Hematopoietic multipotent progenitor cell (in vitro differentiated cells): ENCODE results near the gene TPD52L1. TPM values are rescaled to one million over a fixed set of nuclear protein-coding genes. Genes with fewer than 3 reads are reported as not detected.

ENCODE experiments used
- DNase-seq, 3 donors: peaks; one replicate each; pipeline ENCODE4 v3.0.0-alpha.2; 2011 to 2015; ENCODE audit warnings: low read depth in 2 of 3, low spot score in 2 of 3
- total RNA-seq: library from RNA; depleted of rRNA; stranded (reverse); fragments of >200 nt; gene quantifications from one replicate; pipeline ENCODE4 v1.2.3, GENCODE V29; 2012

Gene TPD52L1
- total RNA-seq, 1 donor, result 1.1 TPM

GRCh38 chr6:125205931-125206330 is 52.4 kb downstream of the TPD52L1 start:
- no peak for DNase-seq

GRCh38 chr6:125206389-125206788 is 52.8 kb downstream of the TPD52L1 start:
- DNase-seq, result no peak

- DNase-seq, result no peak
Measured at GRCh38 chr6:125207956-125208355, 54.4 kb downstream of the TPD52L1 start.

DNA sequence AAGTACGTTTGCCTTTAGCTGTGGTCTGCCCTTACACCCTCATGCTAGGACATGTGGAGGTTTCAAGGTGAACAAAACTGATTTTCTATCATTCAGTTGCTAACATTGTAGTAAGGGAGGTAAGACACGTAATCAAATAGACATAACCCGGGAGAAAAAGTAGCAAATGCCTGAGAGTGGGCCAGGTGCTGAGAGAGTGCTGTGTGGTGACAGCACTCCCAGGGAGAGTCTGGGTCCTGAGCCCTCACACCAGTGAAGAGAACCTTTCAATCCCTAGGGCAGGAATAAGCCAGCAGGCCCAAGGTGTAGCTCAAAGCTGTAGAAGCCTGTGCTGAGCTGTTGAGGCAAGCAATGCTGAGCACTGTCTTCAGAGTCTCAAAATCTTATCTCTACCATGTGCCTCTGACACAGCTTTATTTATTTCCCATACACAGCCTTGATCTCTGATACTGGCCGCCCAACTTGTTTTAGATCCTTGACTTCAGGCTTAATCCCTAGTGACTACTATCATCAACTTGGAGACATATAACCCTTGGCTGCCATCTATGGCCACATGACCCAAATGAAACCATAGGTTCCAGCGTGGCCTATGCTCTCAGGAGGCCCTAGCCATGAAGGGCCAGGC is 55.2 kb downstream of the TPD52L1 start:
- DNase-seq, result no peak

DNA sequence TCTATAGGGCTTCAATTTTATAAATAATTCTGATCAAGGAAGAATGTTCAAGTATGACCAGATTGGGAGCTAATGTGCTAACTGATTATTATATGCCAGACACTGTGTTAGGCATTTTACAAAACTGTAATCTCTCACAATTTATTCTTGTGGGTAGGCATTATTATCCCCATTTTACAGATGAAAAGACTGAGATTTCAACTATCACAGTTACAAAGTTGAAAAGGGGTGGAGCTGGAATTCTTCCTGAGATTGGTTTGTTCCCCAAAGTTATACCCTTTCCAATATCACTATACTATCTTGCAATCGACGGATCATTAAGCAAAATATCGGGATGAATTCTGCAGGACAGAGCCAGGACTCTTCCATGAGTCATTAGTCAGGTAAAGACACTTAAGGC is 57.1 kb downstream of the TPD52L1 start:
- DNase-seq, result no peak

- DNase-seq, result no peak
Measured at GRCh38 chr6:125211352-125211751, 57.8 kb downstream of the TPD52L1 start.

DNA sequence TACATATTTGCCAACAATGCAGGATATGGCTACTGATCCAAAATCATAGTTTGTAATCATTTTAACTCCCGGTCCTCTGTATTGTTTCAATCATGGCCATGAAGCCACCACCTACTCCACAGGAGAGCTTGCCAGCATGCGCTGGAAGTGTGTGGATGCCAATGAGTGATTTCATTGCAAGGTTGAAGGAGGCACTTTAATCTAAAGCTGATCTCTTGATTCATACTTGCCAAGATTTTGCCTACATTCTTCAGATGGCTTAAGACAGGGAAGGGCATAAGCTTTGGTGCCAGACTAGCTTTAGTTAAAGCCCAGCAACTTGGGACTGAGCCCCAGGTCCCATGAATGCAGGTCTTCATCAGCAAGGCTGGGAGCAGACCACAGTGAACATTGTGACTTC is 58.8 kb downstream of the TPD52L1 start:
- DNase-seq, result no peak

- DNase-seq, result no peak
Measured at GRCh38 chr6:125213939-125214338, 60.4 kb downstream of the TPD52L1 start.

- DNase-seq, result no peak
Measured at GRCh38 chr6:125215252-125215819, 61.8 kb downstream of the TPD52L1 start.

- DNase-seq, result no peak
Measured at GRCh38 chr6:125216015-125216414, 62.4 kb downstream of the TPD52L1 start.

- DNase-seq, result no peak
Measured at GRCh38 chr6:125217369-125217768, 63.8 kb downstream of the TPD52L1 start.

DNA sequence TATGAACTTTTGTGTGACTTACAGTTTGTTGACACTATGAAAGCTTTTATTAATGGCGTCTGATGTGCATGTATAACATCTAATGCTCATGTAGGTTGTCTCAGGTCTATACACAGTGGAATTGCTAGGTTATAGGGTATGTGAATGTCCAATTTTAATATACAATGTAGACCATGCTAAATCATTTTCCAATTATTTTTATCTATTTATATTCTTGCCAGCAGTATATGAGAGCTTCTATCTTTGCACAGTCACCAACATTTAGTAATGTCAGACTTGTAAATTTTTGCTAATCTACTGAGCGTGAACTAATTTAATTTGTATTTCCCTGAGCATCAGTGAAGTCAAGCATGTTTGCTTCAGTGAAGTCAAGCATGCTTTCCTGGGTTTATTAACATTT is 64.4 kb downstream of the TPD52L1 start:
- DNase-seq, result no peak

DNA sequence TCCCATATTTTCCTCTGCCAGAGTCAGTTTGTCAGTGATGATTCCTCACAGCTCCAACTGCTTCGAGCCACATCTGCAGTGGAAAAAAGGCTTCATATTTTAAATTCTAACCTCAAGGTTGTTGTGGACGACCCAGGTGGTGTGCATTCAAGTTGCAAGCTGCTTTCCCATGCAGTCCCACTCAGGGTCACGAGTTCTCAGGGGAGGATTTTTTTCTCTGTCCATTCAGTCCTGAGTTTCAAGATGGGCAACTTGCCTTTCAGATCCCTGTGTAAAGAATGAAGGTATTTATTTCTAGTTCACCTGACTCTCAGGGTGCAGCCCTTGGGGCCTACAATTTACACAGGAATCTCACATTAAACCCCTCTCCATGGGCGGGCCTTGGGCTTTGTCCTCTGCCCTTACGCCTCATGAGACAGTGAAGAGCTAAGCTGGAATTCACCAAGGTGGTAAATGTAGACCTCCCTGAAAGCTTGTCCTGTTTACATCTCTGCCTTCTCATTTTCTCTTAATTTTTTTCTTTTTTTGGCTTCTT is 65.9 kb downstream of the TPD52L1 start:
- DNase-seq, result no peak

GRCh38 chr6:125220712-125221111 is 67.1 kb downstream of the TPD52L1 start:
- no peak for DNase-seq

DNA sequence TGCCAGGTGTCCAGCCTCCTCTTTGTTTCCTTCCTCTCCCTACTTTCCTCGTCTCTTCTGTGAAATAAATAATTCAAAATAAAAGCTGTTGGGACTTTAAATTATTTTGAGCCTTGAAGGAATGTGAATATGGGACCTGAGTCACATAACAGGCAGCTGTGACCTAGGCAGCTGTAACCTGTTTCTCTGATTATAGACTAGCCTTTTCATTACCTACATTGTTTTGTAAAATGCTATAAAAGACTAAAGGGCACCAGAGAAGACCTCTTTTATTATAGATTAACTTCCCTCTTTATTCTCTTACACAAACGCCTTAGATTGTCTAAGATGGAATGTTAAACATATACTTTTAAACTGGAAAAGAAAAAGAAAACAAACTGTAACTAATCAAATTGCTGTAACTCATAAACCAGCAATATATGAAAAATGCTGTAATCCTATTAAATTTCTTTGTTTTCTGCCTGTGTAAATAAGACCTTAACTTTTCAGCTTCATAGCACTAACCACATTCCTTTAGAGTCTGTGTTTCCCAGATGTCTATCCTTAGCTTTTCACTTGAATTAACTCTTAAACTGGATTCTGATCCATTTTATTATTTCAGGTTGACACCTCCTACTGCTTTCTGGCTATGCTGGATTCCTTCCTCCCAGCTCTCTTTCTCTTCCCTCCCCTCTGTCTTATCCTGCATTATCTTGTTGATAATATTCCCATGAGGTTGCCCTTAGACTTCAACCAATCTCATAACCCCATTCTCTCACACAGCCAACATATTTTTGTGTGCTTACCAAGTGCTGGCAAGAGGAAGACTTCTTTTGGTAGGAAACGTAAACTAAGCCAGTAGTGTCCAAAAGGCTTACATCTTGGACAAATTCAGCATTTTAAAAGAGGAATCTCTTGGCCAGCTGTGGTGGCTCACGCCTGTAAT is 69.2 kb downstream of the TPD52L1 start:
- no peak for DNase-seq

GRCh38 chr6:125224231-125224861 is 70.8 kb downstream of the TPD52L1 start:
- no peak for DNase-seq

GRCh38 chr6:125227244-125227643 is 73.7 kb downstream of the TPD52L1 start:
- no peak for DNase-seq

- no peak for DNase-seq
Measured at GRCh38 chr6:125228981-125229479, 75.5 kb downstream of the TPD52L1 start.

DNA sequence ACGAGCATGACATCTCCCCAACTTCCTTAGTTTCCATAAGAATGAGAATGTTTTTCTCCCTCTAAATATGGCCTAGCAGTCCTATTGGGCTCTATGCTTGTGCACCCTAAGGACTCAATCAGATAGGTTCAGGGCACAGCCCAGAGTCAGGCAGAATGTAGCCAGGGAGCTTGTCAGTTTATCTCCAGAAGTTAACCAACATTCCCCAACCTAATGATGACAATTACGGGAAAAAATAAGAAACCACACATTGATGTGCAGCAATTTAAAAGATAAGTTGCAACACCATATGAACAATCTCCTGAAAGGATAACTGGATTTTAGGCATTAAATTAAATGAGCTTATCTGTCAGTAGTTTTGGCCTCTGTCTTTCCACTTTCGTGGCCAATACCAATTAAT is 77.1 kb downstream of the TPD52L1 start:
- DNase-seq, result no peak

- no peak for DNase-seq
Measured at GRCh38 chr6:125231133-125231532, 77.6 kb downstream of the TPD52L1 start.
